GM12892 (cell line): ENCODE measurements around the gene DLK2.

Source experiments
- POLR2A ChIP-seq: IDR thresholded peaks from 2 replicates; pipeline ENCODE4 v1.6.1; 2011; ENCODE audit warnings: low read depth, low read length, control low read depth
- POLR2AphosphoS5 ChIP-seq: IDR thresholded peaks from 2 replicates; pipeline ENCODE4 v1.6.1; 2011; ENCODE audit warnings: low read depth, low read length, control low read depth
- TAF1 ChIP-seq: IDR thresholded peaks from 2 replicates; pipeline ENCODE4 v1.6.1; 2011; ENCODE audit warnings: low read depth, mild to moderate bottlenecking, control low read depth, low read length, borderline replicate concordance

- TF ChIP-seq POLR2A (no peak), POLR2AphosphoS5 (no peak), TAF1 (no peak)
These were observed 38.4 kb downstream of the DLK2 start for GRCh38 chr6:43416935-43417334.
